Calu3 (cell line): Measurements from ENCODE around the gene FNDC3B. TPM values are rescaled to one million over a fixed set of nuclear protein-coding genes. Genes with fewer than 3 reads are reported as not detected.

Source experiments
- BruUV-seq: library from RNA; stranded (reverse); fragments of 400-500 nt; replicated peaks from 2 replicates; lab custom pipeline; 2021; lab: Mats Ljungman, UMichigan
- CTCF ChIA-PET: fragments of 300-600 bp; sonication (Branson Sonifier 250); formaldehyde crosslinking; loops from one replicate; lab custom pipeline; 2022; ENCODE audit warnings: antibody characterized with exemption; lab: Charles Lee
- DNase-seq: peaks from one replicate; pipeline ENCODE4 v3.0.0; 2022
- H3K27ac Mint-ChIP-seq: one replicate; pipeline ENCODE4 v1.8.0; 2022; ENCODE audit warnings: mixed read lengths; ENCODE audit not compliant: unreplicated experiment
- H3K27me3 Mint-ChIP-seq: one replicate; pipeline ENCODE4 v1.8.0; 2022; ENCODE audit warnings: mixed read lengths; ENCODE audit not compliant: unreplicated experiment
- H3K36me3 Mint-ChIP-seq: one replicate; pipeline ENCODE4 v1.8.0; 2022; ENCODE audit warnings: mild to moderate bottlenecking, moderate library complexity, mixed read lengths; ENCODE audit not compliant: insufficient read depth, unreplicated experiment
- H3K4me1 Mint-ChIP-seq: one replicate; pipeline ENCODE4 v1.8.0; 2022; ENCODE audit warnings: mild to moderate bottlenecking, low read depth, mixed read lengths; ENCODE audit not compliant: unreplicated experiment
- H3K4me3 Mint-ChIP-seq: one replicate; pipeline ENCODE4 v1.8.0; 2022; ENCODE audit warnings: mild to moderate bottlenecking, low read depth, moderate library complexity, mixed read lengths; ENCODE audit not compliant: unreplicated experiment
- H3K9me3 Mint-ChIP-seq: one replicate; pipeline ENCODE4 v1.8.0; 2022; ENCODE audit warnings: low read depth, mixed read lengths; ENCODE audit not compliant: unreplicated experiment
- CTCF ChIP-seq: fragments of 200-600 bp; IDR thresholded peaks from one replicate; pipeline ENCODE4 v1.8.0; 2022; ENCODE audit warnings: antibody characterized with exemption; ENCODE audit not compliant: unreplicated experiment
- intact Hi-C: fragments of 100-400 bp; cut with micrococcal nuclease; formaldehyde crosslinking; loops from one replicate; pipeline ENCODE4 v1.10.0; 2022; ENCODE audit not compliant: unreplicated experiment
- total RNA-seq: library from RNA; stranded (reverse); gene quantifications from 2 replicates; pipeline ENCODE4 v1.2.3, GENCODE V29; 2022

Gene FNDC3B
- total RNA-seq, 1 experiment from 2014 or later, result 453 TPM

GRCh38 chr3:172320468-172320867 lies 281.1 kb downstream of the FNDC3B start:
- Mint-ChIP-seq H3K4me3 (no peak overlapping the region), H3K36me3 (peaks cover 96% of the 10 kb centered on the region), H3K27ac (peak overlapping the region; percentile 99), H3K4me1 (peaks cover 66% of the 10 kb centered on the region), H3K27me3 (no peaks in the 10 kb centered on the region), H3K9me3 (no peaks in the 10 kb centered on the region)
- no peak for TF ChIP-seq CTCF
- BruUV-seq, result no TSS peak
- CTCF ChIA-PET, result interaction anchor here (1.0 to 1.4 kb wide), 2 partner anchors 40 to 486 kb away, joined by 3 read pairs; no protein-coding TSS in a partner anchor
- intact Hi-C loops, result no loop called here
- DNase-seq, result no peak

- CTCF ChIA-PET, result interaction anchor here (1.0 to 1.4 kb wide), 2 partner anchors 41 to 487 kb away, joined by 3 read pairs; no protein-coding TSS in a partner anchor
- Mint-ChIP-seq H3K4me3 (no peak overlapping the region), H3K36me3 (peaks cover 96% of the 10 kb centered on the region), H3K27ac (peak overlapping the region; percentile 99), H3K9me3 (no peaks in the 10 kb centered on the region), H3K4me1 (peaks cover 60% of the 10 kb centered on the region), H3K27me3 (no peaks in the 10 kb centered on the region)
- no peak for DNase-seq
- intact Hi-C loops, result no loop called here
- TF ChIP-seq CTCF, result no peak
- BruUV-seq, result no TSS peak
These were observed 281.7 kb downstream of the FNDC3B start for GRCh38 chr3:172321035-172321434.

- CTCF ChIA-PET, result no interaction called here
- Mint-ChIP-seq H3K9me3 (no peaks in the 10 kb centered on the region), H3K27me3 (no peaks in the 10 kb centered on the region), H3K4me1 (peaks cover 32% of the 10 kb centered on the region), H3K4me3 (no peak overlapping the region), H3K27ac (peak overlapping the region; percentile 87), H3K36me3 (peaks cover 97% of the 10 kb centered on the region)
- no TSS peak for BruUV-seq
- TF ChIP-seq CTCF, result no peak
- DNase-seq, result no peak
- intact Hi-C loops, result no loop called here
These were observed 284.7 kb downstream of the FNDC3B start for GRCh38 chr3:172323894-172324610.

GRCh38 chr3:172324611-172325203 lies 285.3 kb downstream of the FNDC3B start:
- H3K27me3 Mint-ChIP-seq, result no peaks in the 10 kb centered on the region
- intact Hi-C loops, result no loop called here
- no peaks in the 10 kb centered on the region for H3K9me3 Mint-ChIP-seq
- no peak for TF ChIP-seq CTCF
- H3K36me3 Mint-ChIP-seq, result peaks cover 97% of the 10 kb centered on the region
- CTCF ChIA-PET, result no interaction called here
- no peak for DNase-seq
- peaks cover 26% of the 10 kb centered on the region for H3K4me1 Mint-ChIP-seq
- H3K4me3 Mint-ChIP-seq, result no peak overlapping the region
- BruUV-seq, result no TSS peak
- H3K27ac Mint-ChIP-seq, result peak overlapping the region; percentile 87
